Muscle of arm (tissue), 12 donors: ENCODE results near the gene CHST3. TPM values are rescaled to one million over a fixed set of nuclear protein-coding genes. Genes with fewer than 3 reads are reported as not detected.
A peak's percentile ranks its signal among the peaks of the same experiment; 100 is the strongest.
"Not testable (repeated sequence)": the region's sequence is repeated elsewhere in the genome, so short reads cannot be mapped to it uniquely, and the experiment has no call there.

Experiments
- DNase-seq: peaks from one replicate; pipeline ENCODE4 v3.0.0-alpha.2; 2013
- polyA plus RNA-seq, 12 donors: library from polyadenylated mRNA; unstranded; fragments of 120-200 nt; gene quantifications; one replicate each; pipeline ENCODE4 v1.2.1, GENCODE V29; 2013; ENCODE audit not compliant: insufficient read length in 12 of 12

CHST3 gene
- polyA plus RNA-seq, 12 donors = 11.2 to 59.4 (median 14.0) TPM

- no peak for DNase-seq
These were observed 7.8 kb downstream of the CHST3 start for GRCh38 chr10:71971769-71972555.

GRCh38 chr10:71972746-71973695 is 8.8 kb downstream of the CHST3 start:
- no peak for DNase-seq

GRCh38 chr10:71973777-71974488 is 9.7 kb downstream of the CHST3 start:
- no peak for DNase-seq

DNA sequence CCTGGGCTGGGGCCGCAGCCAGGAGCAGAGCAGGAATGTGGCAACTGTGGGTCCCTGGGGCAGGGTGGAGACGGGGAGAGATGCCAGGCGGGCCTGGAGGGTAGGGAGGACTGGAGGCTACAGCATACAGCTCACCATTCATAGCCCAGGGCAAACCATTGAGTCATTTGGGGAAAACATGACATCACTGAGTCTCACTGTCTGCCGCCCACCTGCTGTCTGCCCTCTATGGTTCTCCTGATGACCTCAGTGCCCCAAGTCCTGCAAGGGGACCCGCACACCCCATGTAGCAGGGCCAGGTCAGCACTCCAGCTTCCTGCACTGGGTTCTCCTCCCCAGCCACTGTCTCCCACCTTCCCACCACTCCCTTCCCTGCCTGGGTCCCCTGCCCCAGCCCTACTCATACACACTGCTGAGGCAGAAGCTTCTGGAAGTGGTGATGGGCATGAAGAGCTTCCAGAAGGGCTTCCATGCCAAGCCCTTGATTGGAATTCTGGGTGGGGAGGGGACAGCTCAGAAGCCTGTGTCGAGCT is 10.4 kb downstream of the CHST3 start:
- DNase-seq = no peak

- DNase-seq = peak; percentile 58
These were observed 11.1 kb downstream of the CHST3 start for GRCh38 chr10:71975087-71975870.

- DNase-seq = no peak
These were observed 11.9 kb downstream of the CHST3 start for GRCh38 chr10:71975871-71976725.

GRCh38 chr10:71977614-71977903 is 13.4 kb downstream of the CHST3 start:
- DNase-seq = not testable (repeated sequence)

DNA sequence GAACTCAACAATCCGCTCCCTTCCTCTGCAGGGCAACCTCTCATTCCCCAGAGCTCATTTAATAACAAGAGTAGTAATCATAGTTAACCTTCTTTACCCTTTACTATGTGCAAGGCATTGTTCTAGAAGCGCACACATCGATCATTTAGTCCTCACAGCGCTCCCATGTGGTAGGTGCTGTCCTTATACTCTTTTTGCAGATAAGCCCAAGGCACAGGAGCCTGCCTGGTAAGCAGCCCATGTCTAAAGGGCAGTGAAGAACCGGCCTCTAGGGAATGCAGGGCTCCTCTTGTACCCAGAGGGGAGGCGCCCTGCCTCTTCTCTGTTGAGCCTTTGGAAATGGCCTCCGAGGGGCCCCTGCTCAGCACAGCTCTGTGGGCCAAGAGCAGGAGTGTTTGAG is 14.3 kb downstream of the CHST3 start:
- no peak for DNase-seq

- DNase-seq = no peak
These were observed 14.9 kb downstream of the CHST3 start for GRCh38 chr10:71978988-71979691.

- no peak for DNase-seq
These were observed 15.5 kb downstream of the CHST3 start for GRCh38 chr10:71979692-71980062.

DNA sequence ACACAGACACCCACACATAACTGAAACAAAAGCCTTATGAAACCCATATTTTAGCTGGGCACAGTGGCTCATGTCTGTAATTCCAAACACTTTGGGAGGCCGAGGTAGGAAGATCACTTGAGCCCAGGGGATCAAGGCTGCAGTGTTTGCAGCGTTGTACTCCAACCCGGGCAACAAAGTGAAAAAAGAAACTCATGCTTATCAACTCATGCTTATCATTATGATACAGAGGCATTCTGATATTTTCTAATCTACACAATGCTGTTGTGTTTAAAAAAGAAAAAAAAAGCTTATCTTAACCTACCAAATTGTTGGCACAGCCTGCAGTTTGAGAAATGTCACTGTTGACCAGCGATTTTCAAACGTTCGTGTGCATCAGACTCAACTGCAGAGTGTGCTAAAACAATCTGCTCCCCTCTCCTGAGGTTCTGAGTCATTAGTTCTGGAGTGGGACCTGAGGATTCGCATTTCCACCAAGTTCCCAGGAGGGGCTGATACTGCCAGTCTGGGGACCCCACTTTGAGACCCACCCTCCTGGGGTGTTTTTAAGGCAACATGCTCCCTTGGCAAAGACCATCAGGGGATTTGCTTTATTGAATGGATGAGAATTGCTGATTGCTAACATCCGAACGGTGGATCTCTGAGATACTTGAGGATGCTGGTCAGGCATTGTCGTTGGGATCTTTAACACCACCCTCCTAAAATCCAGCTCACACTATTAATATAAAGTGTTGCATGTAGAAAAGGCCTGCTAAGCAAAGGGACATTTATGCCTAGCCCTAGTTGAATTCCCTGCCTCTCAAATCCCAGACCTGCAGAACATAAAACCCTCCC is 16.2 kb downstream of the CHST3 start:
- DNase-seq = no peak

DNA sequence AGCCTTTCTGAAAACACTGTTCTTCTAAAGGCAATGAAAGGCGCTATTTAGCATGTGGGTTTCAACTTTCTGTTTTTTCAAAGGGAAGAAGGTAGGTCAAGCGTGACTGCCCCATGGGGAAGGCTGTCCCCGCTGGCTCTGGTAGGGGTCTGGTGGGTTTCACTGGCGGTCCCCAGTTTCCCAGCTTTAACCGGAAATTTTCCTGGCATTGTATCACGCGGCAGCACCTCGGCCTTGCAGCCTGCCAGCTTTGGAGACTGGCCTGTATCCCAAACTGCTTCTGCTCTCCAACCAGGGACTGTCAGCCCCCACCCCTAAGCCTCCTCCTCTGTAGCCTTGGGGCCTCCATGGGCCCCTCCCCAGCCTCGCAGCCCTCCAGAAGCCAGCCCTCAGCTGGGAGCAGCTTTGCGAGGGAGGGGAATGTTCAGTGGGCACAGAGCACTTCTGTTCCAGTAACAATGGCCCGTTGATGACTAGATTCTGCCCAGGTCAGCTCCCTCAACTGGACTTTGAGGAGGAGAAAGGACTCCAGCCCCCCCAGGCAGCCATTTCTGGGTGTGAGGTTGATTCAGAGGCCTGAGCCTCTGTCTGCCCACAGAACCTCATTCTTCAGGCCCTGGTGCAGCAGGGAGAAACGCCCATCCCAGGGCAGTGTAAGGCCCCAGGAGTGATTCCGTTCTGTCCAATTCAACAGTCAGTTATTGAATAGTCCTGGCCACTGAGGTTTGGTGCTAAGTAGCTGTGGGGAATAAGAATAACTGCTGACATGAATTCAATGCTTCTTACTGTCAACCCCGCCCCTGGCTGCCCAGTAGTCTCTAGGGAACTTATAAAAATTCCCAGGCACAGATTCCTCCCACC is 17.1 kb downstream of the CHST3 start:
- no peak for DNase-seq

DNA sequence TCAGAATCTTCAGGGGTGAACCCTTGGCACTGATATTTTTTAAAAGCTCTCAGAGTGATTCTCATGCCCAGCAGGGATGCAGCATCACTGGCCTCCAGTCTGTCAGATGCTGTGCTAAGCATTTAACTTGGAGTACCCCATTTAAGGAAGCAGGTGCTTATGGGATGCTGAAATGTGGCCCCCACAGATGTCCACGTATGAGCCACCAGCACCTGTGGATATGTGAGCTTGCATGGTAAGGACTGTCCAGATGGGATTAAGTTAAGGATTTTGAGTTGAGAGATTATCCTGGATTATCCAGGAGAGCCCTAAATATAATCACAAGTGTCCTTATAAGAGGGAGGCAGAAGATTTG is 17.7 kb downstream of the CHST3 start:
- no peak for DNase-seq

GRCh38 chr10:71982269-71983178 is 18.3 kb downstream of the CHST3 start:
- no peak for DNase-seq

GRCh38 chr10:71984126-71984808 is 20.1 kb downstream of the CHST3 start:
- no peak for DNase-seq

DNA sequence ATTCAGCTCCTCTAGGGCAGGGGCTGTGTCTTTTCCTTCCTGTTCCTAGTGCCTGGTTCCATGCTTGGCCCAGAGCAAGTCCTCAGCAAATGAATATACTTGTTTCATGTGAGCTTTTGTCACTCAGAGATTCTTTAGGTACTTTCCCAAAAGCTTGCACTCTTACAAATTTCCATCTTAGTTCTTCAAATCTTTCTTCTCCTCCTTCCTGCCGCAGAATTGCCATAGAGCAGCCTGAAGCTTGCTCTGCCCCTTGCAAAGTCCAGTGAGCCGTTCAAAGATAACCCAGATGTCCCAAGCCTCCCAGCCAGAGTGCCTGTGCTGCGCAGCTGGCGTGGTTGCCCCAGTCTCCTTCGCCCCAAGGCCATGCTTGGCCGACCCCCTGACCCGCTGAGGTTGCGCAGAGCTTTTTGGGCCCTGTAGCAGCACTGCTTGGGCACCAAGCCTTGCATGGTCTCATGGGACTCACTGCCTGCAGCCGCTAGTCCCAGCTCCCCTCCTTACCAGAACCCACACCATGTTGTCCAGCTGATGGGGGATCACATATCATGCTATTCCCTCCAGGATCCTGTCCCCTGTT is 20.7 kb downstream of the CHST3 start:
- no peak for DNase-seq
